SU-DHL-6 (cell line): ENCODE measurements around the gene OR5D16.
"Not testable (repeated sequence)": the region's sequence is repeated elsewhere in the genome, so short reads cannot be mapped to it uniquely, and the experiment has no call there.

ENCODE experiments used
- H2AFZ ChIP-seq: fragments of 200-600 bp; sonication (generic); 2 replicates; pipeline ENCODE4 v1.6.1; 2014; ENCODE audit warnings: low read depth, mild to moderate bottlenecking, moderate library complexity, mixed read lengths, antibody characterized with exemption, low read length; ENCODE audit not compliant: severe bottlenecking
- H3F3A ChIP-seq: fragments of 200-600 bp; shearing (Covaris generic); 2 replicates; pipeline ENCODE4 v1.6.0; 2016; ENCODE audit warnings: antibody characterized with exemption, mild to moderate bottlenecking; ENCODE audit not compliant: insufficient read depth
- H3K27ac ChIP-seq: fragments of 200-600 bp; sonication (generic); 2 replicates; pipeline ENCODE4 v1.5.1; 2016; ENCODE audit warnings: low read depth, mild to moderate bottlenecking, low read length, moderate library complexity, mixed read lengths
- H3K27me3 ChIP-seq: fragments of 200-600 bp; sonication (generic), shearing (Covaris generic); 2 replicates; pipeline ENCODE4 v1.6.0; 2014; ENCODE audit warnings: mild to moderate bottlenecking, low read length
- H3K36me3 ChIP-seq: fragments of 200-600 bp; sonication (generic); 2 replicates; pipeline ENCODE4 v1.6.1; 2014; ENCODE audit warnings: mild to moderate bottlenecking, low read length, mixed read lengths
- H3K4me2 ChIP-seq: fragments of 300-600, 200-600 bp; shearing (Covaris generic), sonication (generic); 2 replicates; pipeline ENCODE4 v1.6.0; 2014; ENCODE audit warnings: low read length, low read depth, mild to moderate bottlenecking; ENCODE audit not compliant: poor library complexity, severe bottlenecking
- H3K4me3 ChIP-seq: fragments of 200-600 bp; sonication (generic); 2 replicates; pipeline ENCODE4 v1.5.1; 2014; ENCODE audit warnings: antibody characterized with exemption, low read length, mild to moderate bottlenecking, mixed read lengths; ENCODE audit not compliant: insufficient read depth, poor library complexity, severe bottlenecking
- H3K79me2 ChIP-seq: fragments of 200-600 bp; sonication (generic); 2 replicates; pipeline ENCODE4 v1.6.1; 2014; ENCODE audit warnings: mild to moderate bottlenecking, low read length, moderate library complexity; ENCODE audit not compliant: insufficient read depth
- H3K9ac ChIP-seq: fragments of 200-600 bp; sonication (generic); 2 replicates; pipeline ENCODE4 v1.7.0; 2014; ENCODE audit warnings: mild to moderate bottlenecking, low read length
- H3K9me2 ChIP-seq: fragments of 200-600 bp; sonication (generic); replicated peaks from 2 replicates; pipeline ENCODE4 v1.6.1; 2014; ENCODE audit warnings: low read length; ENCODE audit not compliant: insufficient read depth
- H3K9me3 ChIP-seq: fragments of 200-600 bp; sonication (generic); 2 replicates; pipeline ENCODE4 v1.6.1; 2014; ENCODE audit warnings: low read length, mixed read lengths; ENCODE audit not compliant: insufficient read depth
- H4K20me1 ChIP-seq: fragments of 200-600 bp; sonication (generic); 2 replicates; pipeline ENCODE4 v1.6.1; 2014; ENCODE audit warnings: low read depth, mild to moderate bottlenecking, antibody characterized with exemption, low read length, moderate library complexity, mixed read lengths
- CTCF ChIP-seq: fragments of 200-600 bp; sonication (generic); IDR thresholded peaks from one replicate; pipeline ENCODE4 v1.5.1; 2017; ENCODE audit warnings: antibody characterized with exemption, mild to moderate bottlenecking, low read length, moderate library complexity; ENCODE audit not compliant: insufficient read depth, poor library complexity, severe bottlenecking
- EZH2phosphoT487 ChIP-seq: fragments of 200-600 bp; sonication (generic), shearing (Covaris generic); conservative IDR thresholded peaks from 2 replicates; pipeline ENCODE4 v1.6.1; 2018; ENCODE audit warnings: mild to moderate bottlenecking, antibody characterized with exemption, low read length, moderate library complexity, mixed read lengths

OR5D16 gene

DNA sequence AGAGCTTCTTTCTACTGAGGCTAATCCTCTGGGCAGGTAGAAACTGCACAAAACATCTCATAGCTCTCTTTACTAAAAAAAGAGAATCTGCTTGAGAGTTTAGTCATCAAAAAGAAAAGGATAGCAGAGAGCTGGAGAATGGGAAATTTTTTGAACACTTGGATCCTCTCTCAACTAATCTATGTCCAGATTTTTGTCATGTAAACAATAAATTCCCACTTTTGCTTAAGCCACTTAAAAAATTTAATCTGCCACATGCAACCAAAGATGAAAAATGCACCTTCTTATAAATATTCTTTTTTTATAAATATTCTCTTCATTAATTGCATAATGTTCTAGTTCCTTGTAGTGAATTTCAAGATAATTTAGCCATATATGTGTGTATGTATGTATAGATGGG is 10.5 kb downstream of the OR5D16 start:
- no peak overlapping the region for H3K9ac ChIP-seq
- H2AFZ ChIP-seq = no peak overlapping the region
- no peaks in the 10 kb centered on the region for H3K9me2 ChIP-seq
- H3K27ac ChIP-seq = no peak overlapping the region
- no peak for TF ChIP-seq CTCF
- no peak for TF ChIP-seq EZH2phosphoT487
- no peaks in the 10 kb centered on the region for H3F3A ChIP-seq
- H4K20me1 ChIP-seq = no peaks in the 10 kb centered on the region
- no peak overlapping the region for H3K4me2 ChIP-seq
- no peaks in the 10 kb centered on the region for H3K27me3 ChIP-seq
- H3K4me3 ChIP-seq = no peak overlapping the region
- H3K36me3 ChIP-seq = no peaks in the 10 kb centered on the region
- no peaks in the 10 kb centered on the region for H3K9me3 ChIP-seq
- no peaks in the 10 kb centered on the region for H3K79me2 ChIP-seq

DNA sequence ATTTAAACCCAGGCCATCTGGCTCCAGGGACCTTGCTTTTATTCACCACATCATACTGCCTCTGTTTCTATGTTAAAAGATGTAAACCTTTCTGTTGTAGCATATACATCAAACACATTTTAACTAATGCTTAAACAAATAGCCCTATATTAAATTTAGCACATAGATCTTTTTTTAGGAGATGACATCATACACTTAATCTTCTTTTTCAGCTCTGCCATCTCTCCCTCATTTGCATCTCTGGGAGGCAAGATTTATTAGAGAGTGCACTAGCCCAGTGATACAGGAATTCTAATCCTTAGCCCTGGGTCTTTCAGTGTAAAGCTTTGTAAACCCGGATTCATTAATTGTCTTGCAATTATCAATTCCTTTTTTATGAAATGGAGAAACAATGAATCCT is 13.6 kb downstream of the OR5D16 start:
- H3K27ac ChIP-seq = no peak overlapping the region
- TF ChIP-seq EZH2phosphoT487 = no peak
- TF ChIP-seq CTCF = no peak
- H3K9ac ChIP-seq = no peak overlapping the region
- no peaks in the 10 kb centered on the region for H3F3A ChIP-seq
- H2AFZ ChIP-seq = no peak overlapping the region
- no peaks in the 10 kb centered on the region for H3K36me3 ChIP-seq
- H3K9me3 ChIP-seq = no peaks in the 10 kb centered on the region
- H3K79me2 ChIP-seq = no peaks in the 10 kb centered on the region
- H3K27me3 ChIP-seq = no peaks in the 10 kb centered on the region
- no peaks in the 10 kb centered on the region for H4K20me1 ChIP-seq
- H3K9me2 ChIP-seq = no peaks in the 10 kb centered on the region
- H3K4me3 ChIP-seq = no peak overlapping the region
- no peak overlapping the region for H3K4me2 ChIP-seq

GRCh38 chr11:55854704-55855103 is 16.2 kb downstream of the OR5D16 start:
- Histone ChIP-seq H4K20me1 (no peaks in the 10 kb centered on the region), H3K27ac (no peak overlapping the region), H2AFZ (no peak overlapping the region), H3K4me3 (no peak overlapping the region), H3K79me2 (no peaks in the 10 kb centered on the region), H3K4me2 (no peak overlapping the region), H3K9me3 (no peaks in the 10 kb centered on the region), H3K36me3 (no peaks in the 10 kb centered on the region), H3K27me3 (no peaks in the 10 kb centered on the region), H3K9ac (no peak overlapping the region), H3F3A (no peaks in the 10 kb centered on the region), H3K9me2 (no peaks in the 10 kb centered on the region)
- TF ChIP-seq EZH2phosphoT487 (no peak), CTCF (no peak)

- not testable (repeated sequence) for H3K27me3 ChIP-seq, H3K9ac ChIP-seq, H3K4me2 ChIP-seq, H2AFZ ChIP-seq, H3K27ac ChIP-seq, H3K36me3 ChIP-seq, H3K4me3 ChIP-seq, H3K9me2 ChIP-seq, H3K9me3 ChIP-seq, H3K79me2 ChIP-seq, H3F3A ChIP-seq, H4K20me1 ChIP-seq
Observed at GRCh38 chr11:55867354-55867753, 28.8 kb downstream of the OR5D16 start.

DNA sequence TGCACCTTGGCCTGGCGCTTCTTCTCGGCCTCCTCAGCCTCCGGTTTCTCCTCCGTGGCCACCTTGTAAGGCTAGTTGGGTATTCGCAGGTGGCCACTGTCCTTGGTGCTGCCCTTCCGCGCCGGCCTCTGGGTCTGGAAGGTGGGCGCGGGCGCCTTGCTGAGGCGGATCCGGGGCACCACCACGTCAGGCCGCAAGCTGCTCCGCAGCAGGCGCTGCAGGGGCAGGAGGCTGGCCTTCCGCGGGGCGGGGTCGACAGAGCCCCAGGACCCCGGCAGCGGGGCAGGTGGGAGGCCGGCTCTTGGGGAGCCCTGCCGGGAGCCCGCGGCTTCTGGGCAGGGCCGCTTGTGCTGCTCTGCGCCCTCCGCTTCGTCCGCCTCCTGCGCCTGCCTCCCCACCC is 34.2 kb downstream of the OR5D16 start:
- H4K20me1 ChIP-seq, H3K4me3 ChIP-seq, H3K9me3 ChIP-seq, H3F3A ChIP-seq, H3K9ac ChIP-seq, H3K27me3 ChIP-seq, H3K36me3 ChIP-seq, H3K9me2 ChIP-seq, H3K79me2 ChIP-seq, H2AFZ ChIP-seq, H3K4me2 ChIP-seq, H3K27ac ChIP-seq: not testable (repeated sequence)

- not testable (repeated sequence) for H4K20me1 ChIP-seq, H3K4me2 ChIP-seq, H3K27me3 ChIP-seq, H3K9me3 ChIP-seq, H3K9me2 ChIP-seq, H3K4me3 ChIP-seq, H2AFZ ChIP-seq, H3K27ac ChIP-seq, H3K9ac ChIP-seq, H3F3A ChIP-seq, H3K36me3 ChIP-seq, H3K79me2 ChIP-seq
Observed at GRCh38 chr11:55873146-55873545, 34.6 kb downstream of the OR5D16 start.
